Chondrocyte (in vitro differentiated cells): Measurements from ENCODE around the gene RUFY1. TPM values are rescaled to one million over a fixed set of nuclear protein-coding genes. Genes with fewer than 3 reads are reported as not detected.
"Not testable (repeated sequence)": the region's sequence is repeated elsewhere in the genome, so short reads cannot be mapped to it uniquely, and the experiment has no call there.

Source experiments
- DNase-seq: peaks from one replicate; pipeline ENCODE4 v3.0.0; 2021; ENCODE audit warnings: mixed read lengths, low spot score
- H3K27ac Mint-ChIP-seq: one replicate; pipeline ENCODE4 v1.8.0; 2021; ENCODE audit warnings: mild to moderate bottlenecking, moderate library complexity, mixed read lengths; ENCODE audit not compliant: unreplicated experiment
- H3K27me3 Mint-ChIP-seq: 2 replicates; pipeline ENCODE4 v1.8.0; 2021; ENCODE audit warnings: low read depth, mixed read lengths
- H3K36me3 Mint-ChIP-seq: 2 replicates; pipeline ENCODE4 v1.8.0; 2021; ENCODE audit warnings: low read depth, mixed read lengths
- H3K4me1 Mint-ChIP-seq: 2 replicates; pipeline ENCODE4 v1.8.0; 2021; ENCODE audit warnings: low read depth, mild to moderate bottlenecking, mixed read lengths
- H3K4me3 Mint-ChIP-seq: one replicate; pipeline ENCODE4 v1.8.0; 2021; ENCODE audit warnings: mild to moderate bottlenecking, moderate library complexity, mixed read lengths; ENCODE audit not compliant: unreplicated experiment
- H3K9me3 Mint-ChIP-seq: 2 replicates; pipeline ENCODE4 v1.8.0; 2021; ENCODE audit warnings: low read depth, mixed read lengths
- total RNA-seq: library from RNA; stranded (reverse); gene quantifications from 3 replicates; pipeline ENCODE4 v1.2.1, GENCODE V29; 2021
- TF ChIP-seq, protein P1 (sequence below): fragments of 200-600 bp; sonication (generic); IDR thresholded peaks from 2 replicates; pipeline ENCODE4 v1.5.0; 2021; ENCODE audit warnings: antibody characterized with exemption, mild to moderate bottlenecking, moderate library complexity

RUFY1 gene
- total RNA-seq, 1 donor from 2014 or later, result 36.9 TPM

- no peaks in the 10 kb centered on the region for H3K27me3 Mint-ChIP-seq
- peak overlapping the region; percentile 53 for H3K4me3 Mint-ChIP-seq
Observed at GRCh38 chr5:179553875-179554274, 3.5 kb downstream of the RUFY1 start.

DNA sequence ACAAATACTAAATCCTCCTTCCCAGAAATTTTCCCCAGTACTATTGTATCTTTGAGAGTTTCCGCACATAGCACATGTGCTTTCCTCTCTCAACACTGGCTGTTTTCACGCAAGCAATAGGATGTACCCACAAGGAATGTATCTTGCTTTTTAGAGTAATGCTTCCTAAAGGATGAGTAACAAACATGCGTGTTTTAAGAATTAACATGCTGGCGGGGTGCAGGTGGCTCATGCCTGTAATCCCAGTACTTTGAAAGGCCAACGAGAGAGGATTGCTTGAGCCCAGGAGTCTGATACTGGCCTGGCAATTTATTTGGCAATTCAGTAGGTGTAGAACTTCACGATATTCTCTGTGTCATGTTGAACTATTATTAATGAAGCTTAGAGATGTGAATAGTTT, 4.6 kb downstream of the RUFY1 start:
- H3K4me1 Mint-ChIP-seq, result peaks cover 50% of the 10 kb centered on the region
- no peak for DNase-seq
- no peaks in the 10 kb centered on the region for H3K36me3 Mint-ChIP-seq
- no peaks in the 10 kb centered on the region for H3K9me3 Mint-ChIP-seq
- H3K27ac Mint-ChIP-seq, result peak overlapping the region; percentile 96
- no peaks in the 10 kb centered on the region for H3K27me3 Mint-ChIP-seq
- TF ChIP-seq, protein P1, sequence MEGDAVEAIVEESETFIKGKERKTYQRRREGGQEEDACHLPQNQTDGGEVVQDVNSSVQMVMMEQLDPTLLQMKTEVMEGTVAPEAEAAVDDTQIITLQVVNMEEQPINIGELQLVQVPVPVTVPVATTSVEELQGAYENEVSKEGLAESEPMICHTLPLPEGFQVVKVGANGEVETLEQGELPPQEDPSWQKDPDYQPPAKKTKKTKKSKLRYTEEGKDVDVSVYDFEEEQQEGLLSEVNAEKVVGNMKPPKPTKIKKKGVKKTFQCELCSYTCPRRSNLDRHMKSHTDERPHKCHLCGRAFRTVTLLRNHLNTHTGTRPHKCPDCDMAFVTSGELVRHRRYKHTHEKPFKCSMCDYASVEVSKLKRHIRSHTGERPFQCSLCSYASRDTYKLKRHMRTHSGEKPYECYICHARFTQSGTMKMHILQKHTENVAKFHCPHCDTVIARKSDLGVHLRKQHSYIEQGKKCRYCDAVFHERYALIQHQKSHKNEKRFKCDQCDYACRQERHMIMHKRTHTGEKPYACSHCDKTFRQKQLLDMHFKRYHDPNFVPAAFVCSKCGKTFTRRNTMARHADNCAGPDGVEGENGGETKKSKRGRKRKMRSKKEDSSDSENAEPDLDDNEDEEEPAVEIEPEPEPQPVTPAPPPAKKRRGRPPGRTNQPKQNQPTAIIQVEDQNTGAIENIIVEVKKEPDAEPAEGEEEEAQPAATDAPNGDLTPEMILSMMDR, result no peak
- H3K4me3 Mint-ChIP-seq, result no peak overlapping the region

More at GRCh38 chr5:179553875-179554274, 3.5 kb downstream of the RUFY1 start:
- no peak for DNase-seq
- peaks cover 50% of the 10 kb centered on the region for H3K4me1 Mint-ChIP-seq
- TF ChIP-seq, protein P1, result no peak
- H3K27ac Mint-ChIP-seq, result peak overlapping the region; percentile 96
- no peaks in the 10 kb centered on the region for H3K36me3 Mint-ChIP-seq
- no peaks in the 10 kb centered on the region for H3K9me3 Mint-ChIP-seq

DNA sequence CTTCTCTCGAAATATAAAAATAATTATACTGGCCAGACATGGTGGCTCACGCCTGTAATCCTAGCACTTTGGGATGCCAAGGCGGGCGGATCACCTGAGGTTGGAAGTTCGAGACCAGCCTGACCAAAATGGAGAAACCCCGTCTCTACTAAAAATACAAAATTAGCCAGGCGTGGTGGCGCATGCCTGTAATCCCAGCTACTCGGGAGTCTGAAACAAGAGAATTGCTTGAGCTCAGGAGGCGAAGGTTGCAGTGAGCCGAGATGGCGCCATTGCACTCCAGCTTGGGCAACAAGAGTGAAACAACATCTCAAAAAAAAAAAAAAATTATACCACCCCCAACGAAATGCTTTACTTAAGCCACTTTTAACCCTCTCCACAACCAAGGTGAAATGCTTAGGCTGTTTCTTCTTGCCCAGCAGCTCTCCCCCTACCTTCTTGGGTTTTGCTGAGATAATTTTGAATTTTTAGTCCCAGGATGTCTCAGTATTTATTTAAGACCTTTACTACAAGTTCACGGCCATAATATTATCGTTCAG, 8.0 kb downstream of the RUFY1 start:
- not testable (repeated sequence) for H3K4me3 Mint-ChIP-seq, H3K27me3 Mint-ChIP-seq, H3K27ac Mint-ChIP-seq

GRCh38 chr5:179558932-179559283, 8.6 kb downstream of the RUFY1 start:
- DNase-seq, result no peak
- TF ChIP-seq, protein P1, result no peak
- peak overlapping the region; percentile 98 for H3K27ac Mint-ChIP-seq
- H3K36me3 Mint-ChIP-seq, result peaks cover 8% of the 10 kb centered on the region
- no peaks in the 10 kb centered on the region for H3K27me3 Mint-ChIP-seq
- peak overlapping the region; percentile 86 for H3K4me3 Mint-ChIP-seq
- no peaks in the 10 kb centered on the region for H3K9me3 Mint-ChIP-seq
- H3K4me1 Mint-ChIP-seq, result peaks cover 30% of the 10 kb centered on the region

More for the DNA sequence above, 8.0 kb downstream of the RUFY1 start:
- peak; percentile 11 for DNase-seq
- not testable (repeated sequence) for H3K36me3 Mint-ChIP-seq, H3K9me3 Mint-ChIP-seq
- peaks cover 36% of the 10 kb centered on the region for H3K4me1 Mint-ChIP-seq

GRCh38 chr5:179559284-179560252, 9.2 kb downstream of the RUFY1 start:
- Mint-ChIP-seq H3K36me3 (peaks cover 9% of the 10 kb centered on the region), H3K27me3 (no peaks in the 10 kb centered on the region), H3K27ac (peak overlapping the region; percentile 98), H3K4me1 (peaks cover 24% of the 10 kb centered on the region), H3K4me3 (peak overlapping the region; percentile 86), H3K9me3 (no peaks in the 10 kb centered on the region)
- TF ChIP-seq, protein P1, result no peak
- peak; percentile 99 for DNase-seq
